ENCODE measurements around the gene FKBP10.

FKBP10 gene

DNA sequence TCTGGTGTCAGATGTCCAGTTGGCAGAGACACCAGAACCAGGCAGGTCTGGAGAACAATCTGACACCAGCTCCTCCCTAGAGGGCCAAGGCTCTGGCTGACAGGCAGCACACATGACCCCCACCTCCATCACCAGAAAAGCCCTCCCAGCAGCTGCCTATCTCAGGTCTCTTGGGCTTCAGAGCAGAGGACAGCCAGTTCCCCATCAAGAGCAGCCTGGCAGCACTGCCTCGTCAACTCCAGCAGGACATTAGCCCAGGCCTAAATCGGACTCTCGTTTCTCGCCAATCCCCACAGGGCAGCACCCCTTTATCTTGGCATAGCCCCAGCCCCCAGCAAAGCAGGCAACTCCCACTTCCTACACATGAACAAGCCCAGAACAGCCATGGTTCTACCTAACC, 30.7 kb upstream of the FKBP10 start:
- no peak for DNase-seq

DNA sequence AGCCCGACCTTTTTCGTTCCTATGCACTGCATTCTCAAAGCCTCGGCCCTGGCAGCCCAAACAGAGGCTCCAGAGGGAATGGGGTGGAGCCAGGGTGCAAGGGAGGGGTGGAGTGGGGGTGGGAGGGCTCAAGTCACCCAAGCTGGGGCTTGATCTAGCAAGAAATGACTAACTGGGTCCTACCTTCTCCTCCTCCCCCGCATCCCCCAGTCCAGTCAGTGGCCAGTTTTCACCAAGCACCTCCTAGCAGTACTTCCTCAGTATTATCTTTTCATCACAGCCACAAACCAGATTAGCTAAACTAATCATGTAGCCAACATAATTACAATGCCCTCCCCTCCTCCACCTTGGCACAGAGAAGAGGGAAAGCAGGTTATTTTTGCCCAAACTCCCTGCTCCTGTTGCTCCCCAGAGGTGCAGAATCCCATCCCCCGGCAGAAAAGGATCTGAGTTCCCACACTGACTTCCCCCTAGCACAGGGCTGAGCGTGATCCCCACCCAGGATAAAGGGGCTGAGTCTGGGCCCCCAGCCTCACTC, 28.5 kb upstream of the FKBP10 start:
- peak; percentile 39 for DNase-seq

DNA sequence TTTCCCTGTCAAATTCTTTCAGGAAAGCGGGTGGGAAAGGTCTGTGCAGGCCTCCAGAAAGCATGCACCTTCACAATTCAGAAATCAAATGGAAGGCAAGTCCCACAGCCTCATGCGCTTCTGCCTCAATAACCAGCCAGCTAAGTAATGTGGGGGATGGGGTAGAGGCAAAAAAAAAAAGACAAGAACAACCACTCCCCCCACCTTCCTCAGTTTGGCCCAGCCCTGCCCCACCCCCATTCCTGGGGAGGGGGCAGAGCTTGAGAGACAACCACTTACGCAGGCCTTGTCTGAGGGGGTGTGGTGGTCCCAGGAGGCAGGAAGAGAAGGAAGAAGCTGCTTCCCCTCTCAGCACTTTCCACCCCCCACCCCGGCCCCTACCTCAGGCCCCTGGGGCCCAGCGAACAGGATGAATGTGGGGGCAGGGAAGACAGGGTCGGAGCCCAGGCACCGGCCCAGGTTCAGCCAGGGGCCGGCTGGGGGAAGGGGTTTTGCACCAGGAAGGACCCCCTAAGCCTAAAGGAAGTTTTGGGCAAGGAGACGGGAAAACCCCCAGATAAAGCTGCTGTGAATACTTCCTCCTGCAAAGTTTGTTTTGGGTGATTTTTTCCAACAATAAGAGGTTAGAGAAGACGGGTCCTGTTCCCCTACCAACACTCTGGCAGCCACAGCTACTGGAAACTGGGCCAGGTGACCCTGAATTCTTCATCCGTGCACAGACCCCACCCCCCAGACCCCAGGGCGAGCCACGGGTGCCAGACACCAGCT, 27.5 kb upstream of the FKBP10 start:
- DNase-seq = no peak

DNA sequence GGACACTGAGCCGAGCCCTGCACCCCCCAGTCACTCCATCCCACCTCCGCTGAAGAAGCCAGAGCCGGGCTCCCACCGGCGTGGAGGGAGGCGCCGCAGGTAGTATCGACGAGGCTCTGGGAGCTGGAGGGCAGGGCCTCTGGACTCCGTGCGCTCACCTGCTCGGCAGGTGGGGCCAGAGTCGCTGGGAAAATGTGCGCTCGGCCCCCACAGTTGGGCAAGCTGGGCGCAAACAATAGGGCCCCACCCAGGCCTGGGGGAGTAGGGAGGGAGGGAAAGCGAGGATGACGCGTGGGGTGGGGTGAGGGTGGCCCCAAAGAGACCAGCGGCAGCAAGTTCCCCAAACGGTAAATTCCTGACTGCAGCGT, 27.0 kb upstream of the FKBP10 start:
- no peak for DNase-seq

DNA sequence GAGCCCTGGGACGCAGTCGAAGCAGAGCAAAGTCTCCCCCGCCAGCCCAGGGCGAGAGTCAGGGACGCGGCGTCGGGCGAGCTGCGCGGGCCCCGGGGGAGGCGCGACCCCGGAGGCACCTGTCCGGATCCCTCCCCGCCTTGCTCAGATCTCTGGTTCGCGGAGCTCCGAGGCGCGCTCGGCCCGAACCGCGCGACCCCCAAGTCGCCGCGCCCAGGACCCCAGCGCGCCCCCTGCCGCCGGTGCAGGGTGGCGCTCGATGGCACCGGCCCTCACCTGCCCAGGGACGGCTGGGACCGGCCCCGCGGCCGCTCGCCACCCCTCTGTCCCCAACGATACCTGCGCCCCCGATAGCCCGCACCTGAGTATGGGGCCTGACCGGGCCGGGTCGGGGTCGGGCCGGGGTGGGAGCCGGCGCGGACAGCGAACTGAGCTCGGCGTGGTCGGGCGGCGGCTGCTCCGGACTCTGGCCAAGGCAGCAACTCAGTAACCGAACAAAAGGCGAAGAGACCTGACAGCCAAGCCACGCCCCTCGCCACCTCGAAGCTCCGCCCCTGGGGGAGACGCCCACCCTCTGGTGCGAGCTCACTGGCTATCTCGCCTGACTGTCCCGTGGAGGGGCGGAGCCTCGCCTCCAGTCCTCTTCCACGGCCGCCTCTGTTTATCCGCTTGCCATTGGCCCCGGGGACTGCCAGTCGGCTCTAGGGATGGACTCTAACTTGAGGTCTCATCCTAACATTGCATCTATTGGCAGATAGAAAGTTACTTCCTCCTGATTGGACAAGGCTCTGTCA, 26.4 kb upstream of the FKBP10 start, which contains the start of gene JUP:
TSS of gene JUP (minus strand) at position 485 of the 794 bp plus-strand sequence. CDS start 14,857 bp downstream, outside the sequence.
- DNase-seq = peak; percentile 92

DNA sequence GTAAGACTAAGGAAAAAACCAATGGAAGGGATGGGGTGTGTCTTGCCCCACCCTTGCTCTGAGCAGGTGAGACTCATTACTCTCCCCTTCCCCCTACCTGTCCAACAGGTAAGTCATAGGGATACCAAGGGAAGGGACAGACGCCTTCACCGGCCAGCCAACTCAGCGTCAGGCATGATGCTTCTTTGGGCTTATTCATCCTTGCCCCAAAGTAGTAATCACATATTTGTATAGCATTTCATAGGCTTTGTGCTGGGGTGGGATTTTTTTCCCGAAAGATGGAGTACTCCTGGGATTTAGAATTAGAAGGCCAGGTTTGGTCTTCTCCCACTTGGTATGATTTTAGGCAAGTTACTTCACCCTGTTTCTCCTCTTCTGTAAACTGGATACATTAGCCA, 25.8 kb upstream of the FKBP10 start:
- no peak for DNase-seq

DNA sequence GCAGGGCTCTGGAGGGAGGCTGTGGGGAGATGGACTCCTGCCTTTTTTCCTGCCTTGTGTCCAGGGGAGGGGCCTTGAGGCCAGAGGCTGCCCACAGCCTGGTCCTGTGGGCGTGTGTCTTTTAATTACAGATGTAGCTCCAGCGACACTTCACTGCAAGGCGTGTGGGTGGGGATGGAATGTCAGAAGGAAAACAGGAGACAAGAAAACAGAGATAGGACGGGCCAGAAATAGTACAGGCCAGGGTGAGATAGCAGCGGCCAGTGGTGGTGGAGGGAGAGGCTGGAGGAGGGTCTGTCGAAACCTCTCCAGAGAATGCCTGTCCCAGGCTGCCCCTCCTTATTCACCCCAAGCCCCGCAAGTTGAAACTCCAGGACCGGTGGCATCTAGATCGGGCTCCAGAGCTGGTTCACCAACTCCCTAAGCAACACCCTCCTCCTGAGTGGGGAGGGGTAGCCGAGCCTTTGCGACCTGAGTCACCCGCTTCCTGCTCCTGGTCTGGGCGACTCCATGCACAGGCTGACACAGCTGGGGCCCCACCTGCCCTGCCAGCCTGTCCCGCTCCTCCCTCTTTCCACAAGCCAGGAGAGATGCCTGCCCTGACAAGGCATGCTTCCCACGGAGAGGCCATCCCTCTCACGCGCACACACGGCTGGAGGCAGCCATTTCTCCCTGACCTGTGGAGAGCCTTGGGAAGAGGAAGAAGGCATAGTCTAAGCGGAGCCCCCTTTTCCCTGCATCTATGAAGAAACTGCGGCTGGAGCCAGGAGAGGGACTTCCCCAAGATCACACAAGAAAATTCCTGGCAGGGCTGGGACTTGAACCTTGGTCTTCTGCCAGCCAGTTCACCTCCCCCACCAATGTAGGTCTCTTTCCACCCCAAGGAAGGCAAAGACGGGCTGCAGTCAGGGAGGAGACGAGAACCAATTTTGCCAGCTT, 19.7 kb upstream of the FKBP10 start:
- no peak for DNase-seq

DNA sequence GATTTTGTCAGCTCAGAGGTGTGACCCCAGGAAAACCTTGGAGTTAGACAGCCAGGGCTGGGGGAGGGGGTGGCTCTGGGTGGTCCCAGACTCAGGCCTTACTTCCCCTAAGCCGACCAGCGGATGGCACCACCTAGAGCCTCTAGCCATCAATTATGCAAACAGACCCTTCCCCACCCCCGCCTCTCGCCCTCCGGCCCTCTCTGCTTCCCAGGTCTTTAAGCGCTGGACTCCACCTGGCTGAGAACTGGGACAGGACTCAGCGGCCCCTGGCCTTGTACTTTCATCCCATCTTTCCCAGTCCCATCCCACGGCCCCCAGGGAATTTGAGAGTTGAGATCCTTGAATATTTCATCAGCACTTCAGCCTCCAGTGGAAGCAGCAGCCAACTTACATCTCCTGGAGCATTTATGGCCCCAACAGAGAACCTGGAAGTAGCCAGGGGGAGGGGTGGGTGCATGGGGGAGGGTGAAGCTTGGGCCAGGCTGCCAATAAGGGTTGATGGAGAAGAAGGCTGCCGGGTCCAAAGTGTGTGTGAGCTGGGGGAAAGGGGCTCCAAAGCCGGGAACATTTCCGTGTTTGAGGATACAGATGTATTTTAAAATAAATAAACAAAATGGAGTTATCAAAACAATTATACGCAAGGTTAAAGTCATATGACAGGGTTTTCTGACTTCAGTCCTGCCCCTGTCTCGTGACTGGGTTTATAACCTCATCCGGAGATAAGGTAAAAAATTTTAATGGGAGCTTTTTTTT, 18.8 kb upstream of the FKBP10 start:
- no peak for DNase-seq

DNA sequence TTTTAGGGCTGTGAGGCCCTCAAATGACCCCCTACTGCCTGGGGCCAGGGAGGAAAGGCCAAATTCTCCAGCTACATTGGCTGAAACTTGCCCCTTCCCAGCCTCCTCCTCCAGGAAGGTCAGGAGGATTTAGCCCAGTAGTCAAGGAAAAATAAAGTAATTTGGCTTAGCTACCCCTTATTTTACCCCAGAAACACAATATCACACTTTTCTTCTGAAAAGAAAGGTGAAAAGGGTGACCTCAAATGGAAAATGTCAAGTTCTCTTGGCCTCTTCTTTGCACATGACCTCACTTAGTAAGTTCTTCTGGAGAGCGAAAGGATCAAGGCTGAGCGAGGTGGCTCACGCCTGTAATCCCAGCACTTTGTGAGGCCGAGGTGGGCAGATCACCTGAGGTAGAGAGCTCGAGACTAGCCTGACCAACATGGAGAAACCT, 18.2 kb upstream of the FKBP10 start:
- no peak for DNase-seq

DNA sequence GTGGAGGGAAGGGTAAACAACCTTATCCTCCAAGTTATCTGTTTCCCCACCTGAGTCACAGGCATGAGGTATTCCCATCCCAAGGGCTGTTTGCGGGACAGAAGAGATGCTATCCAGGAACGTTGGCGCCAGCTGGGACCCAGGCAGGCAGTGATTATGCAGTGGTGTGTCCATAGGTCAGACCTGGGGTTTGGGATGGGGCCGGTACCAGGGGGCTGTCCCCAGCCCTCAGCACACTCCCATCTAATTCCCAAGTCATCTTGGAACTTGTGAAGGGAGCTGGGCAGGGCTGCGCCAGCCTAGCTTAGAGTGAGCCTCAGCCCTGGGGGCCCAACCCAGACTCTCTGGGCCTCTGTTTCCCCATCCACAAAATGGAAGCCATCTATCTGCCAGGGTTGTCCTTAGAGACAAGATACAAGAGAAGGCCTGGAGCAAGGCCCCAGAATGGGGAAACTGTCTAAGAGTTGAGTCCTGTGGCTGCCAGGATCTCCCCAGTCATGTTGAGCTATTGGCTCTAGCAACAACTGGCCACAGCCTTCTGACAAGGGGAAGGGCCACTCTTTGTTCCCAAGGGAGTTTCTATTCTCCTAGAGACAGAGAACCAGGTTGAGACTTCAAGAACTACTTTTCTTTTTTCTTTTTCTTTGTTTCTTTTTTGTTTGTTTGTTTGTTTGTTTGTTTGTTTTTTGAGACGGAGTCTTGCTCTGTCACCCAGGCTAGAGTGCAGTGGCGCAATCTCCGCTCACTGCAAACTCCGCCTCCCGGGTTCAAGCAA, 16.5 kb upstream of the FKBP10 start:
- no peak for DNase-seq

DNA sequence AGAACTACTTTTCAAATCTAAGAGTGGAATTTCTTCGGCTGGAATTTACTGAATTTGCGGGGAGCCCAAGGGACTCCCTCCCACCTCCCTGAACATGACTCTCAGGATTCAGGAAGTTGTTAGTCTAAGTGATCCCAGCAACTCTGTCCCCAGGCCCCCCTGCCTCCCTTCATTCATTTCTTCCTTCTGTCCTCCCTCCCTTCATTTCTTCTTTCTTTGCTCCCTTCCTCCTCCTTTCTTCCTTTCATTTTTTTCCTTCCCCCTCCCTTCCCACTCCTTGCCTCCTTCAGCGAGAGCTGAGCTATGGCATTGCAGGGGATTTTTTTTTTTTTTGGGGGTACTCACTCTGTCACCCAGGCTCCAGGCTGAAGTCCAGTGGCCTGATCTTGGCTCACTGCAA, 15.4 kb upstream of the FKBP10 start:
- no peak for DNase-seq

DNA sequence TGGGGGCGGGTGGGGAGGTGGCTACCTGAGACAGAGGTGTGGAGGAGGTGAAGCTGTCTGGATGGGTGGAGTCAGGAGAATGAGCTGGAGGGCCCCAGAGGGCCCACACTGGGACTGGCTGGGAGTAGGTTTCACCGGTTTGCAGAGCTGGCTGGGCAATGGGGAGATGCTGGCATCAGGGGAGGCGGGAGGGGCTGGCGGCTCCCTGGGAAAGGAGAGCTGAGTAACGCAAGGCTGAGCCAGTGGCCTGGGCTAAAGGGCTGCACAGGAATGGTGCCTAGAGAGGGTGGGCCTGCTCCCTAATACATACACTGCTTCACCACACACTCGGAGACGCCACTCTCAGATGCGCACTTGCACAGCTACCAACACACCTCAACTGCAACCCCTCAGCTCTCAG, 13.4 kb upstream of the FKBP10 start:
- DNase-seq = no peak

DNA sequence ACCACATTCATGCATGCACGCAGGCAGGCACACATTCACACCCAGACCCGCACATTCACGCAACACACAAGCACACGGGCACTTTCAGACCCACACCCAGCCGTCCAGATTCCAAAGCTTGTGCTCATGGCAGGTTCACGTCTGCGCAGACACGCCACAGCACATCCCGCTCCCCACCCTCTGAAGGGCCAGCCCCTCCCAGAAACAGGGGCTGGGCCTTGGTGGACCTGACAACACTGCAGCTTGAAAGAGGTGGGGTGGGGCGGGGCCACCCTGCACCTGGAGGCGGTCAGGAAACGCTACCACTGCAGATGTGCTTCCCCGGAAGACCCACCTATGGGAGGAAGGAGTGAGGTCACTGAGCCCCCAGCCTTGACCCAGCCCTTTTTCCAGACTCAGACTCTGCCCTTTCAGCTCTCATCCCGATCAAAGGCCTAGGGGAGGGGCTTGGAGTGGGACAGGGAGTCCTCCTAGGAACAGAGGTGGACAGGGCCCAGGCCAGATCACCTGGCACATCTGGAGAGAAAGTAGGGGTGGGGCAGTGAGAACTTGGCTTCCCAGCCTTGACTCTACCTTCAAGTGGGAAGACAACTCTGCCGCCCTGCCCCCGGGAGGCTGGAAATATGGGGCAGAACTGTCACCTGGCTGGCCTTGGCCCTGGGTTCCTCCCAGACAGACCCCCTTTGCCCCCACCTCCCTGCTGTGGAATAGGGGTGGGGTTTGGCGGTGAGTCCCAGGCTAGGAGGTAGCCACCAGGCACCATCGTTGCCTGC, 12.0 kb upstream of the FKBP10 start:
- no peak for DNase-seq

DNA sequence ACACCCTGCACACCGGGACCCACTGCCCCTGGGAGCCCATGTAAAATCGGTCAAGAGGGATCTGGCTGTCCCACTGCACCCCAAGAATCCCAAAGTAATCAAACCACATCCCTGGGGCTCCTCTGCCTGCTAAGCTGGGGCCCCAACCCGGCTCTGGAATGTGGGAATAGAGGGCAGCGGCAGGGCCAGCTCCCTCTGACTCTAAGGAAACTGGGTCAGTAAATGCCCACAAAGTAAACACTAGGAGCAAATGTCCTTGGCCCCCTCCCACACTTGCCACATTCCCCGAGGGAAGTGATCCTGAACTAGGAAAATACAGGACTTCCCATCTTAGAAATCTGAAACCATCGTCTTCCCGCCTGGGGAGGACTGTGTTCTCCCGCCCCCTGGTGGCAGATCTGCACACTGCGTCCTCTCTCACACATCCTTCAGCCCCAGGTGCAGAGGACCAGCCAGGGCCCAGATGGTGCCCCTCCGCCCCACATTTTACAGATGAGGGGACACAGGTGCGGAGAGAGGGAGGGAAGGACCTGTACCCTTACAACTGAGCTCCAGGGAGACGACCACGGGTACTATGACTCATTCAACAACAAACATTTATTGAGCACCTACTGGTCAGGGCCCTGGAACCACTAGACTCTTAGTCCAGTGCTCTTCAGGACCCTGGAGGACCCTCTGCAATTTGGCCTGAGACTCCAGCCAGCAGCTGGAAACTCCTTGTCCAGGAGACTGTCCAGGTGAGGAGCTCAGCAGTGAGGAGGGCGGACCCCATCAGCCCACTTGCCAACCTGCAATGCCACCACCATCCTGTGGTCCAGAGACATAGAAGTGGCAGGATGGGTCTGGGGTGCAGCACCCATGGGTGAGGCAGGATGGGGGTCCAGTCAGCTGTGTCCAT, 11.2 kb upstream of the FKBP10 start:
- peak; percentile 73 for DNase-seq

DNA sequence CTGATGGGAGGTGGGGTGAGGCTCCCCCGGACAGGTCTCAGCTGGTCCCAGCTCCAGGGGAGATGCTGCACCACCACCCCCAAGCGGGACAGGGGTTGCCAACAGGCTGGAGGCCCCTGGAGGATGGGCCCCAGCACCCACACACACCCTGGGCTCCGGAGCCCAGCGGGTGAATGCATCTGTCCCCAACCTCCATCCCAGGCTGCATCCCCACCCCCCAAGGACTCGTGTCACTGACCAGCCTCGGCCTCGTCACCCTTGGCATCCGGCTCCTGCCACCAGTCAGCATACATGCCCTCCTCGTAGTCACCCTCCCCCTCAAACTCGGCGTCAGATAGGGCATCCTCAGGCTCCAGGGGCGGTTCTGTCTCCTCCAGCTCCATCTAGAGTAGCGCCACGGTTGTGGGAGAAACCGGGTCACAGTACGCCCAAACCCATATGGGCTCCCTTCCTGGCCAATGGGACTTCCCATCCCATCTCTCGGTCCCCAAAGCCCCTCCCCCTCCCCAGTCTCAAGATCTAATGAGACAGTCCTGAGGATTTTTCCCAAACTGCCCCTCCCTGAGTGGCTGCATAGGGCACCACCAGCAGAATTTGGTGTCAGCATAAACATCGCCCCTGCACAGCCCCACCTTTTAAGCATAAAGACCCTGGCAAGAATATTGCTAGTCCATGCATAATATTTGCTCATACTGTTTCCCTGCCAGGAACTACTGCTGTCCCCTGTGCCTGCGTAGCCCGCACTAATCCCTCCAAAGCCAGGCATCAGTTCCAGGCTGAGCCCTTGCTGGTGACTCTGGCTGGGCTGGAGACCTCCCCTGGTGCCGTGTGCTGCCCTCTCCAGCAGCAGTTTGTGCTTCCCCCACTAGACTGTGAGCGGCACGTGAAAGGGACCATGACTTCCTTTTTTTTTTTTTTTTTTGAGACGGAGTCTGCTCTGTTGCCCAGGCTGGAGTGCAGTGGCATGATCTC, 9.5 kb upstream of the FKBP10 start:
- no peak for DNase-seq

DNA sequence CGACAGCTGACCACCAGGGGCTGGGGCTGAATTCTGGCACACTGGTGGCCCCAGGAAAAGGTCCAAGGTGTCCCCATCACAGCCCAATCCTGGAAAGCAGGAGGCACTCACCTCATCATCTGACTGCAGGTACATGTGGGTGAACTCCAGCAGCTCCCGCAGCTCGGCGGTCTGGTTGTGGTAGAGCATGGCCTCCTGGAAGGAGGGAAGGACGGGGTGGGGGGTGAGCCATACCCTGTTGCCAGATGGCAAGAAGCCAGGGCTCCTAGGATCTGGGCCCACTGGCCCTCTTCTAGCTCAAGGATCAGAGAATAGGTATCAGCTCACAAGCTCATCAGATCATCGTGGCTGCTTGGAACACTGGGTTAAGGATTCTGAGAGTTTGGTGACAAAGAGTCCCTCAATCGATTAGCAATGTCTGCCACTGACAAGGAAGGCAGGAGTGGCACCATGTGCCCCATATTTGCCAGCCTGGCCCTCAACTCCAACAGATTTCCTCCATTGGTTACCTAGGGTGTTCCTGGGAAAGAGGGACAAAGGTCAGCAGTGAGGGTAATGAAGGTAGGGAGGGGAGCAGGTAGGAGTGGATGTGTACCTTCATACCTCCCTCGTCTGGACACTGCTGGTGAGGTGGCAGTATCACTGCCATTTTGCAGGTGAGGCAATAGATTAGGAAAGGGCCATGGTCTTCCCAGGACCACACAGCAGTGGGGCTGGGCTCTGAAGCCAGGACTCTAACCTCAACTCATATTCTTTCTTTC, 5.9 kb upstream of the FKBP10 start:
- no peak for DNase-seq

Data from activated CD4-positive, alpha-beta T cell treated with anti-CD3 and anti-CD28 coated beads, Interleukin-10, Interleukin-2, amounts not matched to agents 100 ng/mL and 50 ng/mL, durations not matched to agents 16 hours and 8 hours (primary cell).